ENCODE measurements around the gene L2HGDH. TPM values are rescaled to one million over a fixed set of nuclear protein-coding genes. Genes with fewer than 3 reads are reported as not detected.

The L2HGDH gene
- total and polyA plus RNA-seq, 9 of the 15 experiments (the other 6 are each of a cell fraction or from before 2014, with no cell fraction given): 1.7 to 16.1 (median 10.5) TPM

DNA sequence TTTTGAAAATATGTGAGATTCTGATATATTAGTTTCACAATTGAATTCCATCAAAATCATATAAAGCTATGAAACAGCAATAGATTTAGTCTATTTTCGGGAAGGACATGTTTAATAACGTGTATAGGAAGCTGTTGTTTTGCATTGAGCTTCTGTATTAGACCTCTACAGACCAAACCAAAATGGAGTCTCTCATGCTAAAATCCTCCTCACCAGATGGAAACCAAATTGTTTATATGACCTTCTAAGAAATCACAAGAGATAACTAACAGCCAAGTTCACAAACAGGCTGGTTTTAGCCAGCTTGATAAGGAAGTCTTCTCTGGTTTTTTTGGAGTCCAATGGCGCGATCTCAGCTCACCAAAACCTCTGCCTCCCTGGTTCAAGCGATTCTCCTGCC is 23.9 kb downstream of the L2HGDH start:
- WGBS (ENCODE audit: insufficient coverage, low coverage, missing lambda C conversion rate): 81% methylated on average over 5 of the region's 5 CpGs
- DNase-seq (ENCODE audit: extremely low read depth in 1 of 4, low spot score in 3 of 4): no peak
- Histone ChIP-seq H3K4me1 (replicated peaks in 1 of 2; ENCODE audit: control insufficient read depth in 2 of 2, insufficient read depth in 2 of 2, low read length in 2 of 2) (no peaks in the 10 kb centered on the region), H3K27me3 (ENCODE audit: control insufficient read depth in 2 of 2, insufficient read depth in 2 of 2, low read length in 2 of 2) (no peaks in the 10 kb centered on the region), H3K9ac (ENCODE audit: insufficient read depth in 1 of 2, low read depth in 2 of 2, low read length in 2 of 2) (no peak overlapping the region), H3K4me3 (no peak overlapping the region), H3K9me3 (replicated peaks; ENCODE audit: control insufficient read depth, insufficient read depth, low read depth, low read length) (no peaks in the 10 kb centered on the region; the same call in 1 of the 2 replicates), H3K36me3 (ENCODE audit: control insufficient read depth, insufficient read depth, low read length) (peaks cover 7% of the 10 kb centered on the region; the same call in 1 of the 3 replicates), H3K79me2 (ENCODE audit: control insufficient read depth, insufficient read depth, low read length) (no peaks in the 10 kb centered on the region), H3K4me2 (ENCODE audit: insufficient read depth, low read length) (no peak overlapping the region), H2AFZ (ENCODE audit: low read depth, low read length) (no peak overlapping the region), H4K20me1 (replicated peaks; ENCODE audit: control insufficient read depth, insufficient read depth, low read length) (no peaks in the 10 kb centered on the region), H3K27ac (ENCODE audit: extremely low read depth, low read depth, low read length) (no peak overlapping the region), H3K9me1 (ENCODE audit: control insufficient read depth, insufficient read depth, low read length) (no peaks in the 10 kb centered on the region)
- no TSS peak for BruUV-seq (replicated peaks)
- TF ChIP-seq SMAD4 (CRISPR knock-in tag; conservative IDR thresholded peaks at IDR 0.05) (0 out of 2 replicates have a peak, but pooled peaks have one; percentile 35), ZNF121 (CRISPR knock-in tag; conservative IDR thresholded peaks at IDR 0.05) (no peak), BRD4 (IDR thresholded peaks at IDR 0.05) (no peak), MEF2D (tag; conservative IDR thresholded peaks at IDR 0.05; ENCODE audit: low read depth) (no peak), NR4A1 (CRISPR knock-in tag; IDR thresholded peaks at IDR 0.05) (no peak), NR4A1 (tag; IDR thresholded peaks at IDR 0.05) (peak; percentile 42; the same call in 1 of the 2 replicates), HNRNPK (IDR thresholded peaks at IDR 0.05; ENCODE audit: low read depth, low read length, poor library complexity, severe bottlenecking) (no peak), NR2C1 (IDR thresholded peaks at IDR 0.05) (no peak), NR2C1 (tag; IDR thresholded peaks at IDR 0.05) (peak; percentile 48; the same call in 1 of the 2 replicates), MTA2 (IDR thresholded peaks at IDR 0.05; ENCODE audit: low read depth) (no peak), ZNF146 (CRISPR knock-in tag; IDR thresholded peaks at IDR 0.05; ENCODE audit: unreplicated experiment) (no peak), ZNF311 (CRISPR knock-in tag; IDR thresholded peaks at IDR 0.05) (peak; percentile 66; the same call in 1 of the 2 replicates), ZNF316 (IDR thresholded peaks at IDR 0.05) (no peak), POLR2A (conservative IDR thresholded peaks at IDR 0.05) (no peak), DMBX1 (CRISPR knock-in tag; IDR thresholded peaks at IDR 0.05; ENCODE audit: borderline replicate concordance) (peak; percentile 69), PTRF (tag; IDR thresholded peaks at IDR 0.05) (0 out of 2 replicates have a peak, but pooled peaks have one; percentile 22), NFE2L1 (tag; IDR thresholded peaks at IDR 0.05; ENCODE audit: borderline replicate concordance, low read depth) (no peak), TCF7L2 (IDR thresholded peaks at IDR 0.05; ENCODE audit: low read depth, low read length) (no peak)
- TF ChIP-seq, protein P1, sequence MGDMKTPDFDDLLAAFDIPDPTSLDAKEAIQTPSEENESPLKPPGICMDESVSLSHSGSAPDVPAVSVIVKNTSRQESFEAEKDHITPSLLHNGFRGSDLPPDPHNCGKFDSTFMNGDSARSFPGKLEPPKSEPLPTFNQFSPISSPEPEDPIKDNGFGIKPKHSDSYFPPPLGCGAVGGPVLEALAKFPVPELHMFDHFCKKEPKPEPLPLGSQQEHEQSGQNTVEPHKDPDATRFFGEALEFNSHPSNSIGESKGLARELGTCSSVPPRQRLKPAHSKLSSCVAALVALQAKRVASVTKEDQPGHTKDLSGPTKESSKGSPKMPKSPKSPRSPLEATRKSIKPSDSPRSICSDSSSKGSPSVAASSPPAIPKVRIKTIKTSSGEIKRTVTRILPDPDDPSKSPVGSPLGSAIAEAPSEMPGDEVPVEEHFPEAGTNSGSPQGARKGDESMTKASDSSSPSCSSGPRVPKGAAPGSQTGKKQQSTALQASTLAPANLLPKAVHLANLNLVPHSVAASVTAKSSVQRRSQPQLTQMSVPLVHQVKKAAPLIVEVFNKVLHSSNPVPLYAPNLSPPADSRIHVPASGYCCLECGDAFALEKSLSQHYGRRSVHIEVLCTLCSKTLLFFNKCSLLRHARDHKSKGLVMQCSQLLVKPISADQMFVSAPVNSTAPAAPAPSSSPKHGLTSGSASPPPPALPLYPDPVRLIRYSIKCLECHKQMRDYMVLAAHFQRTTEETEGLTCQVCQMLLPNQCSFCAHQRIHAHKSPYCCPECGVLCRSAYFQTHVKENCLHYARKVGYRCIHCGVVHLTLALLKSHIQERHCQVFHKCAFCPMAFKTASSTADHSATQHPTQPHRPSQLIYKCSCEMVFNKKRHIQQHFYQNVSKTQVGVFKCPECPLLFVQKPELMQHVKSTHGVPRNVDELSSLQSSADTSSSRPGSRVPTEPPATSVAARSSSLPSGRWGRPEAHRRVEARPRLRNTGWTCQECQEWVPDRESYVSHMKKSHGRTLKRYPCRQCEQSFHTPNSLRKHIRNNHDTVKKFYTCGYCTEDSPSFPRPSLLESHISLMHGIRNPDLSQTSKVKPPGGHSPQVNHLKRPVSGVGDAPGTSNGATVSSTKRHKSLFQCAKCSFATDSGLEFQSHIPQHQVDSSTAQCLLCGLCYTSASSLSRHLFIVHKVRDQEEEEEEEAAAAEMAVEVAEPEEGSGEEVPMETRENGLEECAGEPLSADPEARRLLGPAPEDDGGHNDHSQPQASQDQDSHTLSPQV (IDR thresholded peaks at IDR 0.05): peak; percentile 93
- TF ChIP-seq, protein P2, sequence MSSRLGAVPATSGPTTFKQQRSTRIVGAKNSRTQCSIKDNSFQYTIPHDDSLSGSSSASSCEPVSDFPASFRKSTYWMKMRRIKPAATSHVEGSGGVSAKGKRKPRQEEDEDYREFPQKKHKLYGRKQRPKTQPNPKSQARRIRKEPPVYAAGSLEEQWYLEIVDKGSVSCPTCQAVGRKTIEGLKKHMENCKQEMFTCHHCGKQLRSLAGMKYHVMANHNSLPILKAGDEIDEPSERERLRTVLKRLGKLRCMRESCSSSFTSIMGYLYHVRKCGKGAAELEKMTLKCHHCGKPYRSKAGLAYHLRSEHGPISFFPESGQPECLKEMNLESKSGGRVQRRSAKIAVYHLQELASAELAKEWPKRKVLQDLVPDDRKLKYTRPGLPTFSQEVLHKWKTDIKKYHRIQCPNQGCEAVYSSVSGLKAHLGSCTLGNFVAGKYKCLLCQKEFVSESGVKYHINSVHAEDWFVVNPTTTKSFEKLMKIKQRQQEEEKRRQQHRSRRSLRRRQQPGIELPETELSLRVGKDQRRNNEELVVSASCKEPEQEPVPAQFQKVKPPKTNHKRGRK (tag; IDR thresholded peaks at IDR 0.05): no peak
- ATAC-seq: no peak
- ChIA-PET POLR2A (no interaction called here), CTCF (ENCODE audit: low intra/inter-chr PET ratio) (interaction anchor here (0.7 kb wide), 1 partner anchor 217 kb away, joined by 3 read pairs; no protein-coding TSS in a partner anchor)
- no peak for FAIRE-seq
- in situ Hi-C loops (cut with MboI) (no loop called here), intact Hi-C loops (cut with micrococcal nuclease) (no loop called here)
